Uterus (tissue), 2 donors: ENCODE data around the gene TTLL12.

Experiments used
- CTCF ChIP-seq, 4 experiments: fragments of 200-600 bp in 2 of 4; fragments of 450-650 bp in 2 of 4; sonication (generic) in 2 of 4; IDR thresholded peaks; one replicate each; pipeline ENCODE4 v1.5.1; 2016 to 2019; ENCODE audit warnings: antibody characterized with exemption in 4 of 4, mild to moderate bottlenecking in 2 of 4, moderate library complexity in 1 of 4
- POLR2A ChIP-seq, 2 donors: fragments of 450-650 bp; IDR thresholded peaks; one replicate each; pipeline ENCODE4 v1.6.1; 2016; ENCODE audit warnings: antibody characterized with exemption in 2 of 2, mild to moderate bottlenecking in 1 of 2, moderate library complexity in 1 of 2

- TF ChIP-seq CTCF (IDR thresholded peaks at IDR 0.05): no peak
- TF ChIP-seq POLR2A (IDR thresholded peaks at IDR 0.05): no peak
Observed at GRCh38 chr22:43147821-43148220, 39.1 kb downstream of the TTLL12 start.
